GM23338 (cell line): Measurements from ENCODE around the gene APAF1. TPM values are rescaled to one million over a fixed set of nuclear protein-coding genes. Genes with fewer than 3 reads are reported as not detected.

Experiments
- ATAC-seq: fragments of 200-7000 bp; cut with Tn5 transposase; 3 replicates; pipeline ENCODE4 v1.9.1; 2020
- DNase-seq: peaks from one replicate; pipeline ENCODE4 v3.0.0-alpha.2; 2015; ENCODE audit warnings: low spot score
- H2AFZ ChIP-seq: fragments of 200-600 bp; sonication (generic); 2 replicates; pipeline ENCODE4 v1.8.0; 2016; ENCODE audit warnings: antibody characterized with exemption, mild to moderate bottlenecking, moderate library complexity
- H3F3A ChIP-seq: fragments of 200-600 bp; sonication (generic); replicated peaks from 2 replicates; pipeline ENCODE4 v1.8.0; 2017; ENCODE audit warnings: antibody characterized with exemption, mixed run types, low read depth
- H3K27ac ChIP-seq: fragments of 200-600 bp; sonication (generic); 2 replicates; pipeline ENCODE4 v1.6.1; 2016; ENCODE audit warnings: low read depth
- H3K27me3 ChIP-seq: fragments of 200-600 bp; sonication (generic); 2 replicates; pipeline ENCODE4 v1.8.0; 2016; ENCODE audit warnings: mild to moderate bottlenecking, mixed run types, moderate library complexity; ENCODE audit not compliant: insufficient read depth
- H3K36me3 ChIP-seq: fragments of 200-600 bp; sonication (generic); 2 replicates; pipeline ENCODE4 v1.8.0; 2016; ENCODE audit warnings: mild to moderate bottlenecking; ENCODE audit not compliant: insufficient read depth
- H3K4me1 ChIP-seq: fragments of 200-600 bp; sonication (generic); 2 replicates; pipeline ENCODE4 v1.8.0; 2016; ENCODE audit warnings: mild to moderate bottlenecking, moderate library complexity; ENCODE audit not compliant: insufficient read depth
- H3K4me2 ChIP-seq: fragments of 200-600 bp; sonication (generic); 2 replicates; pipeline ENCODE4 v1.7.1; 2017; ENCODE audit warnings: mixed run types
- H3K4me3 ChIP-seq: fragments of 200-600 bp; sonication (generic); 2 replicates; pipeline ENCODE4 v1.6.1; 2016; ENCODE audit warnings: mixed run types
- H3K79me2 ChIP-seq: fragments of 200-600 bp; sonication (generic); replicated peaks from 2 replicates; pipeline ENCODE4 v1.8.0; 2017; ENCODE audit warnings: mild to moderate bottlenecking; ENCODE audit not compliant: insufficient read depth
- H3K9me2 ChIP-seq: fragments of 200-600 bp; sonication (generic); 2 replicates; pipeline ENCODE4 v1.8.0; 2017; ENCODE audit not compliant: insufficient read depth
- H4K20me1 ChIP-seq: fragments of 200-600 bp; sonication (generic); replicated peaks from 2 replicates; pipeline ENCODE4 v1.8.0; 2017; ENCODE audit warnings: mild to moderate bottlenecking; ENCODE audit not compliant: insufficient read depth
- H3K27ac Mint-ChIP-seq: 2 replicates; pipeline ENCODE4 v1.8.0; 2020; ENCODE audit warnings: inconsistent platforms, mild to moderate bottlenecking, moderate library complexity, mixed read lengths
- H3K27me3 Mint-ChIP-seq: 3 replicates; pipeline ENCODE4 v1.8.0; 2022; ENCODE audit warnings: low read depth, mild to moderate bottlenecking, moderate library complexity, mixed read lengths, inconsistent platforms; ENCODE audit not compliant: insufficient read depth, poor library complexity
- H3K36me3 Mint-ChIP-seq: 3 replicates; pipeline ENCODE4 v1.8.0; 2021; ENCODE audit warnings: low read depth, mild to moderate bottlenecking, inconsistent platforms, moderate library complexity, mixed read lengths
- H3K4me1 Mint-ChIP-seq: 3 replicates; pipeline ENCODE4 v1.8.0; 2020; ENCODE audit warnings: mild to moderate bottlenecking, inconsistent platforms, mixed read lengths
- H3K4me3 Mint-ChIP-seq: 3 replicates; pipeline ENCODE4 v1.8.0; 2021; ENCODE audit warnings: moderate library complexity, mild to moderate bottlenecking, inconsistent platforms, mixed read lengths
- H3K9me3 Mint-ChIP-seq: 3 replicates; pipeline ENCODE4 v1.8.0; 2020; ENCODE audit warnings: moderate library complexity, mild to moderate bottlenecking, inconsistent platforms, mixed read lengths
- CREB1 ChIP-seq: fragments of 250-450 bp; sonication (Bioruptor Pico); IDR thresholded peaks from 2 replicates; pipeline ENCODE4 v1.5.0; 2020; ENCODE audit warnings: low read depth, mild to moderate bottlenecking, moderate library complexity
- EZH2 ChIP-seq: fragments of 200-600 bp; sonication (generic); IDR thresholded peaks from one replicate; pipeline ENCODE4 v1.8.0; 2017; ENCODE audit warnings: antibody characterized with exemption, mild to moderate bottlenecking, low read depth; ENCODE audit not compliant: unreplicated experiment
- EZH2phosphoT487 ChIP-seq: fragments of 200-600 bp; sonication (generic); IDR thresholded peaks from one replicate; pipeline ENCODE4 v1.8.1; 2018; ENCODE audit warnings: antibody characterized with exemption; ENCODE audit not compliant: unreplicated experiment
- JUNB ChIP-seq: IDR thresholded peaks from one replicate; pipeline ENCODE4 v1.6.1; 2016; ENCODE audit warnings: antibody characterized with exemption; ENCODE audit not compliant: unreplicated experiment
- NANOG ChIP-seq: IDR thresholded peaks from 2 replicates; pipeline ENCODE4 v1.6.1; 2016; ENCODE audit warnings: antibody characterized with exemption, borderline replicate concordance
- POLR2AphosphoS5 ChIP-seq: IDR thresholded peaks from 2 replicates; pipeline ENCODE4 v1.6.1; 2016; ENCODE audit warnings: antibody characterized with exemption, low read depth
- STAT1 ChIP-seq: IDR thresholded peaks from one replicate; pipeline ENCODE4 v1.6.1; 2016; ENCODE audit warnings: antibody characterized with exemption; ENCODE audit not compliant: unreplicated experiment
- ZNF114 ChIP-seq: fragments of 250-450 bp; sonication (Bioruptor Pico); IDR thresholded peaks from 2 replicates; pipeline ENCODE4 v1.5.0; 2020; ENCODE audit warnings: mild to moderate bottlenecking, moderate library complexity
- ZNF331 ChIP-seq: fragments of 250-450 bp; sonication (Bioruptor Pico); IDR thresholded peaks from 2 replicates; pipeline ENCODE4 v1.5.0; 2020; ENCODE audit warnings: low read depth, mild to moderate bottlenecking, moderate library complexity
- polyA plus RNA-seq: library from polyadenylated mRNA; unstranded; fragments of >200 nt; fragmentation: Nextera tagmentation; extraction: Ambion mirVana; gene quantifications from 2 replicates; pipeline ENCODE4 v1.2.1, GENCODE V29; 2016
- total RNA-seq: library from RNA; depleted of rRNA; stranded (reverse); fragments of >200 nt; shearing (Covaris generic); gene quantifications from 2 replicates; pipeline ENCODE4 v1.2.3, GENCODE V29; 2014
- TF ChIP-seq, protein P1 (sequence below): fragments of 250-450 bp; sonication (Bioruptor Pico); IDR thresholded peaks from 2 replicates; pipeline ENCODE4 v1.5.0; 2020; ENCODE audit warnings: mild to moderate bottlenecking, moderate library complexity
- TF ChIP-seq, protein P2 (sequence below): IDR thresholded peaks from one replicate; pipeline ENCODE4 v1.6.1; 2018; ENCODE audit warnings: antibody characterized with exemption; ENCODE audit not compliant: unreplicated experiment
- TF ChIP-seq, protein P3 (sequence below): IDR thresholded peaks from 2 replicates; pipeline ENCODE4 v1.6.1; 2016; ENCODE audit warnings: antibody characterized with exemption
- TF ChIP-seq, protein P4 (sequence below), 2 experiments: fragments of 200-600 bp in 1 of 2; sonication (generic) in 1 of 2; conservative IDR thresholded peaks; 2 replicates each; pipeline versions ENCODE4 v1.5.1 to v1.6.1; 2016 to 2017; ENCODE audit warnings: antibody characterized with exemption in 2 of 2, low read depth in 2 of 2, mild to moderate bottlenecking in 2 of 2, moderate library complexity in 1 of 2

The APAF1 gene
- total and polyA plus RNA-seq, 2 experiments from 2014 or later, result 12.0 to 31.2 TPM

DNA sequence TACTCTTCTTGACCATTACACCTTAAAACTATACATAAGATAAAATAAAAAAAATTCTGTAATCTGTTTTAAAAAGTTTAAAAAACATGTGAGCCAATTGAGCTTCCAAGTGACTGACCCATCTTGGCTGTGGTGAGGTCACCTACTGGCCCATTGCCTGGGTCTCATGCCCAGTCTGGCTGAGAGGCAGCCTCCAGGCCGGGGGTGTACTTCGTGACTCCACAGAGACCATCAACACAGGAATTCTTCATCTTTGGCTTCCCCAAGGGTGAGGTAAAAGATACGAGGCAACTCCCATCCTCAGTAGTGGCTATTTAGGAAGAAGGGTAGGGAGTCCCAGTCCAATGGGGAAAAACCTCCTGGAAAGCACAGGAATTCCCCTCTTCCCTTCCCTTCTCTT lies 113.2 kb downstream of the APAF1 start:
- H3K27me3 ChIP-seq, result no peaks in the 10 kb centered on the region
- H3K4me2 ChIP-seq, result no peak overlapping the region
- no peak overlapping the region for H3K4me3 ChIP-seq
- no peaks in the 10 kb centered on the region for H3K4me1 ChIP-seq
- Mint-ChIP-seq H3K27me3 (peaks cover 1% of the 10 kb centered on the region), H3K4me1 (no peaks in the 10 kb centered on the region), H3K27ac (no peak overlapping the region), H3K9me3 (no peaks in the 10 kb centered on the region), H3K4me3 (no peak overlapping the region), H3K36me3 (no peaks in the 10 kb centered on the region)
- no peaks in the 10 kb centered on the region for H3K79me2 ChIP-seq
- TF ChIP-seq JUNB (no peak), STAT1 (no peak), ZNF331 (CRISPR knock-in tag) (no peak), EZH2phosphoT487 (no peak), POLR2AphosphoS5 (no peak), NANOG (no peak), EZH2 (no peak), CREB1 (no peak), ZNF114 (CRISPR knock-in tag) (no peak)
- TF ChIP-seq, protein P1, sequence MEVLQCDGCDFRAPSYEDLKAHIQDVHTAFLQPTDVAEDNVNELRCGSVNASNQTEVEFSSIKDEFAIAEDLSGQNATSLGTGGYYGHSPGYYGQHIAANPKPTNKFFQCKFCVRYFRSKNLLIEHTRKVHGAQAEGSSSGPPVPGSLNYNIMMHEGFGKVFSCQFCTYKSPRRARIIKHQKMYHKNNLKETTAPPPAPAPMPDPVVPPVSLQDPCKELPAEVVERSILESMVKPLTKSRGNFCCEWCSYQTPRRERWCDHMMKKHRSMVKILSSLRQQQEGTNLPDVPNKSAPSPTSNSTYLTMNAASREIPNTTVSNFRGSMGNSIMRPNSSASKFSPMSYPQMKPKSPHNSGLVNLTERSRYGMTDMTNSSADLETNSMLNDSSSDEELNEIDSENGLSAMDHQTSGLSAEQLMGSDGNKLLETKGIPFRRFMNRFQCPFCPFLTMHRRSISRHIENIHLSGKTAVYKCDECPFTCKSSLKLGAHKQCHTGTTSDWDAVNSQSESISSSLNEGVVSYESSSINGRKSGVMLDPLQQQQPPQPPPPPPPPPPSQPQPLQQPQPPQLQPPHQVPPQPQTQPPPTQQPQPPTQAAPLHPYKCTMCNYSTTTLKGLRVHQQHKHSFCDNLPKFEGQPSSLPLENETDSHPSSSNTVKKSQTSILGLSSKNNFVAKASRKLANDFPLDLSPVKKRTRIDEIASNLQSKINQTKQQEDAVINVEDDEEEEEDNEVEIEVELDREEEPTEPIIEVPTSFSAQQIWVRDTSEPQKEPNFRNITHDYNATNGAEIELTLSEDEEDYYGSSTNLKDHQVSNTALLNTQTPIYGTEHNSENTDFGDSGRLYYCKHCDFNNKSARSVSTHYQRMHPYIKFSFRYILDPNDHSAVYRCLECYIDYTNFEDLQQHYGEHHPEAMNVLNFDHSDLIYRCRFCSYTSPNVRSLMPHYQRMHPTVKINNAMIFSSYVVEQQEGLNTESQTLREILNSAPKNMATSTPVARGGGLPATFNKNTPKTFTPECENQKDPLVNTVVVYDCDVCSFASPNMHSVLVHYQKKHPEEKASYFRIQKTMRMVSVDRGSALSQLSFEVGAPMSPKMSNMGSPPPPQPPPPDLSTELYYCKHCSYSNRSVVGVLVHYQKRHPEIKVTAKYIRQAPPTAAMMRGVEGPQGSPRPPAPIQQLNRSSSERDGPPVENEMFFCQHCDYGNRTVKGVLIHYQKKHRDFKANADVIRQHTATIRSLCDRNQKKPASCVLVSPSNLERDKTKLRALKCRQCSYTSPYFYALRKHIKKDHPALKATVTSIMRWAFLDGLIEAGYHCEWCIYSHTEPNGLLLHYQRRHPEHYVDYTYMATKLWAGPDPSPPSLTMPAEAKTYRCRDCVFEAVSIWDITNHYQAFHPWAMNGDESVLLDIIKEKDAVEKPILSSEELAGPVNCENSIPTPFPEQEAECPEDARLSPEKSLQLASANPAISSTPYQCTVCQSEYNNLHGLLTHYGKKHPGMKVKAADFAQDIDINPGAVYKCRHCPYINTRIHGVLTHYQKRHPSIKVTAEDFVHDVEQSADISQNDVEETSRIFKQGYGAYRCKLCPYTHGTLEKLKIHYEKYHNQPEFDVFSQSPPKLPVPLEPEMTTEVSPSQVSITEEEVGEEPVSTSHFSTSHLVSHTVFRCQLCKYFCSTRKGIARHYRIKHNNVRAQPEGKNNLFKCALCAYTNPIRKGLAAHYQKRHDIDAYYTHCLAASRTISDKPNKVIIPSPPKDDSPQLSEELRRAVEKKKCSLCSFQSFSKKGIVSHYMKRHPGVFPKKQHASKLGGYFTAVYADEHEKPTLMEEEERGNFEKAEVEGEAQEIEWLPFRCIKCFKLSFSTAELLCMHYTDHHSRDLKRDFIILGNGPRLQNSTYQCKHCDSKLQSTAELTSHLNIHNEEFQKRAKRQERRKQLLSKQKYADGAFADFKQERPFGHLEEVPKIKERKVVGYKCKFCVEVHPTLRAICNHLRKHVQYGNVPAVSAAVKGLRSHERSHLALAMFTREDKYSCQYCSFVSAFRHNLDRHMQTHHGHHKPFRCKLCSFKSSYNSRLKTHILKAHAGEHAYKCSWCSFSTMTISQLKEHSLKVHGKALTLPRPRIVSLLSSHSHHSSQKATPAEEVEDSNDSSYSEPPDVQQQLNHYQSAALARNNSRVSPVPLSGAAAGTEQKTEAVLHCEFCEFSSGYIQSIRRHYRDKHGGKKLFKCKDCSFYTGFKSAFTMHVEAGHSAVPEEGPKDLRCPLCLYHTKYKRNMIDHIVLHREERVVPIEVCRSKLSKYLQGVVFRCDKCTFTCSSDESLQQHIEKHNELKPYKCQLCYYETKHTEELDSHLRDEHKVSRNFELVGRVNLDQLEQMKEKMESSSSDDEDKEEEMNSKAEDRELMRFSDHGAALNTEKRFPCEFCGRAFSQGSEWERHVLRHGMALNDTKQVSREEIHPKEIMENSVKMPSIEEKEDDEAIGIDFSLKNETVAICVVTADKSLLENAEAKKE (CRISPR knock-in tag), result no peak
- TF ChIP-seq, protein P2, sequence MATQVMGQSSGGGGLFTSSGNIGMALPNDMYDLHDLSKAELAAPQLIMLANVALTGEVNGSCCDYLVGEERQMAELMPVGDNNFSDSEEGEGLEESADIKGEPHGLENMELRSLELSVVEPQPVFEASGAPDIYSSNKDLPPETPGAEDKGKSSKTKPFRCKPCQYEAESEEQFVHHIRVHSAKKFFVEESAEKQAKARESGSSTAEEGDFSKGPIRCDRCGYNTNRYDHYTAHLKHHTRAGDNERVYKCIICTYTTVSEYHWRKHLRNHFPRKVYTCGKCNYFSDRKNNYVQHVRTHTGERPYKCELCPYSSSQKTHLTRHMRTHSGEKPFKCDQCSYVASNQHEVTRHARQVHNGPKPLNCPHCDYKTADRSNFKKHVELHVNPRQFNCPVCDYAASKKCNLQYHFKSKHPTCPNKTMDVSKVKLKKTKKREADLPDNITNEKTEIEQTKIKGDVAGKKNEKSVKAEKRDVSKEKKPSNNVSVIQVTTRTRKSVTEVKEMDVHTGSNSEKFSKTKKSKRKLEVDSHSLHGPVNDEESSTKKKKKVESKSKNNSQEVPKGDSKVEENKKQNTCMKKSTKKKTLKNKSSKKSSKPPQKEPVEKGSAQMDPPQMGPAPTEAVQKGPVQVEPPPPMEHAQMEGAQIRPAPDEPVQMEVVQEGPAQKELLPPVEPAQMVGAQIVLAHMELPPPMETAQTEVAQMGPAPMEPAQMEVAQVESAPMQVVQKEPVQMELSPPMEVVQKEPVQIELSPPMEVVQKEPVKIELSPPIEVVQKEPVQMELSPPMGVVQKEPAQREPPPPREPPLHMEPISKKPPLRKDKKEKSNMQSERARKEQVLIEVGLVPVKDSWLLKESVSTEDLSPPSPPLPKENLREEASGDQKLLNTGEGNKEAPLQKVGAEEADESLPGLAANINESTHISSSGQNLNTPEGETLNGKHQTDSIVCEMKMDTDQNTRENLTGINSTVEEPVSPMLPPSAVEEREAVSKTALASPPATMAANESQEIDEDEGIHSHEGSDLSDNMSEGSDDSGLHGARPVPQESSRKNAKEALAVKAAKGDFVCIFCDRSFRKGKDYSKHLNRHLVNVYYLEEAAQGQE, result no peak
- TF ChIP-seq, protein P3, sequence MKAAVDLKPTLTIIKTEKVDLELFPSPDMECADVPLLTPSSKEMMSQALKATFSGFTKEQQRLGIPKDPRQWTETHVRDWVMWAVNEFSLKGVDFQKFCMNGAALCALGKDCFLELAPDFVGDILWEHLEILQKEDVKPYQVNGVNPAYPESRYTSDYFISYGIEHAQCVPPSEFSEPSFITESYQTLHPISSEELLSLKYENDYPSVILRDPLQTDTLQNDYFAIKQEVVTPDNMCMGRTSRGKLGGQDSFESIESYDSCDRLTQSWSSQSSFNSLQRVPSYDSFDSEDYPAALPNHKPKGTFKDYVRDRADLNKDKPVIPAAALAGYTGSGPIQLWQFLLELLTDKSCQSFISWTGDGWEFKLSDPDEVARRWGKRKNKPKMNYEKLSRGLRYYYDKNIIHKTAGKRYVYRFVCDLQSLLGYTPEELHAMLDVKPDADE, result no peak
- TF ChIP-seq, protein P4, sequence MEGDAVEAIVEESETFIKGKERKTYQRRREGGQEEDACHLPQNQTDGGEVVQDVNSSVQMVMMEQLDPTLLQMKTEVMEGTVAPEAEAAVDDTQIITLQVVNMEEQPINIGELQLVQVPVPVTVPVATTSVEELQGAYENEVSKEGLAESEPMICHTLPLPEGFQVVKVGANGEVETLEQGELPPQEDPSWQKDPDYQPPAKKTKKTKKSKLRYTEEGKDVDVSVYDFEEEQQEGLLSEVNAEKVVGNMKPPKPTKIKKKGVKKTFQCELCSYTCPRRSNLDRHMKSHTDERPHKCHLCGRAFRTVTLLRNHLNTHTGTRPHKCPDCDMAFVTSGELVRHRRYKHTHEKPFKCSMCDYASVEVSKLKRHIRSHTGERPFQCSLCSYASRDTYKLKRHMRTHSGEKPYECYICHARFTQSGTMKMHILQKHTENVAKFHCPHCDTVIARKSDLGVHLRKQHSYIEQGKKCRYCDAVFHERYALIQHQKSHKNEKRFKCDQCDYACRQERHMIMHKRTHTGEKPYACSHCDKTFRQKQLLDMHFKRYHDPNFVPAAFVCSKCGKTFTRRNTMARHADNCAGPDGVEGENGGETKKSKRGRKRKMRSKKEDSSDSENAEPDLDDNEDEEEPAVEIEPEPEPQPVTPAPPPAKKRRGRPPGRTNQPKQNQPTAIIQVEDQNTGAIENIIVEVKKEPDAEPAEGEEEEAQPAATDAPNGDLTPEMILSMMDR (conservative IDR thresholded peaks at IDR 0.05; ENCODE audit: low read depth in 2 of 2), result no peak
- H3K27ac ChIP-seq, result no peak overlapping the region
- H4K20me1 ChIP-seq, result no peaks in the 10 kb centered on the region
- H3K36me3 ChIP-seq, result no peaks in the 10 kb centered on the region
- no peak for ATAC-seq
- H3F3A ChIP-seq, result no peaks in the 10 kb centered on the region
- DNase-seq, result no peak
- no peak overlapping the region for H2AFZ ChIP-seq
- H3K9me2 ChIP-seq, result no peaks in the 10 kb centered on the region
